WTC11 (cell line): ENCODE results near the gene DENND5A. TPM values are rescaled to one million over a fixed set of nuclear protein-coding genes. Genes with fewer than 3 reads are reported as not detected.

ENCODE experiments used
- ATAC-seq: fragments of 200-7000 bp; cut with Tn5 transposase; 2 replicates; pipeline ENCODE4 v1.10.0; 2021; ENCODE audit warnings: mild to moderate bottlenecking, moderate library complexity
- CTCF ChIA-PET: fragments of 300-600 bp; sonication (Branson Sonifier 250); formaldehyde crosslinking; loops from one replicate; lab custom pipeline; 2021; ENCODE audit warnings: antibody characterized with exemption; lab: Charles Lee
- POLR2A ChIA-PET: fragments of 350-600 bp; sonication (Branson Sonifier 250); formaldehyde crosslinking; loops from one replicate; lab custom pipeline; 2021; ENCODE audit warnings: antibody characterized with exemption; lab: Charles Lee
- DNase-seq: peaks from one replicate; pipeline ENCODE4 v3.0.0; 2021; ENCODE audit warnings: low spot score
- H3K27ac Mint-ChIP-seq: 2 replicates; pipeline ENCODE4 v1.8.0; 2021; ENCODE audit warnings: mixed read lengths
- H3K27me3 Mint-ChIP-seq: 2 replicates; pipeline ENCODE4 v1.8.0; 2021; ENCODE audit warnings: low read depth, mild to moderate bottlenecking, moderate library complexity, mixed read lengths
- H3K36me3 Mint-ChIP-seq: 2 replicates; pipeline ENCODE4 v1.8.0; 2021; ENCODE audit warnings: mixed read lengths
- H3K4me1 Mint-ChIP-seq: 2 replicates; pipeline ENCODE4 v1.8.0; 2022; ENCODE audit warnings: mixed read lengths
- H3K4me3 Mint-ChIP-seq: 2 replicates; pipeline ENCODE4 v1.8.0; 2021; ENCODE audit warnings: mild to moderate bottlenecking, moderate library complexity, mixed read lengths
- H3K9me3 Mint-ChIP-seq: 2 replicates; pipeline ENCODE4 v1.8.0; 2021; ENCODE audit warnings: mixed read lengths
- ATF1 ChIP-seq: sonication (generic); formaldehyde crosslinking; IDR thresholded peaks from 2 replicates; pipeline ENCODE4 v1.8.1; 2023; ENCODE audit warnings: mild to moderate bottlenecking, moderate library complexity, missing genetic modification reagents
- ELF4 ChIP-seq: sonication (generic); formaldehyde crosslinking; IDR thresholded peaks from 2 replicates; pipeline ENCODE4 v1.8.1; 2022; ENCODE audit warnings: low read depth, mild to moderate bottlenecking, moderate library complexity, missing genetic modification reagents
- GABPB1 ChIP-seq: sonication (generic); formaldehyde crosslinking; IDR thresholded peaks from 2 replicates; pipeline ENCODE4 v1.8.1; 2023; ENCODE audit warnings: mild to moderate bottlenecking, missing genetic modification reagents
- HMGA2 ChIP-seq: fragments of 250-450 bp; sonication (Bioruptor Pico); IDR thresholded peaks from 2 replicates; pipeline ENCODE4 v1.4.0; 2021; ENCODE audit warnings: mild to moderate bottlenecking, moderate library complexity
- MYBL2 ChIP-seq: sonication (generic); formaldehyde crosslinking; IDR thresholded peaks from 2 replicates; pipeline ENCODE4 v1.8.1; 2023; ENCODE audit warnings: mild to moderate bottlenecking, moderate library complexity, missing genetic modification reagents
- RELA ChIP-seq: sonication (generic); formaldehyde crosslinking; IDR thresholded peaks from 2 replicates; pipeline ENCODE4 v1.8.1; 2022; ENCODE audit warnings: missing genetic modification reagents, mild to moderate bottlenecking, borderline replicate concordance
- SMAD4 ChIP-seq: sonication (generic); formaldehyde crosslinking; IDR thresholded peaks from 2 replicates; pipeline ENCODE4 v1.8.0; 2022; ENCODE audit warnings: mild to moderate bottlenecking, missing genetic modification reagents
- total RNA-seq: library from RNA; stranded (reverse); gene quantifications from 3 replicates; pipeline ENCODE4 v1.2.3, GENCODE V29; 2021
- TF ChIP-seq, protein P1 (sequence below): sonication (generic); formaldehyde crosslinking; IDR thresholded peaks from 2 replicates; pipeline ENCODE4 v1.8.1; 2023; ENCODE audit warnings: mild to moderate bottlenecking, missing genetic modification reagents, moderate library complexity
- TF ChIP-seq, protein P2 (sequence below): sonication (generic); formaldehyde crosslinking; IDR thresholded peaks from 2 replicates; pipeline ENCODE4 v1.8.1; 2022; ENCODE audit warnings: mild to moderate bottlenecking, moderate library complexity, missing genetic modification reagents
- TF ChIP-seq, protein P3 (sequence below): sonication (generic); formaldehyde crosslinking; IDR thresholded peaks from 2 replicates; pipeline ENCODE4 v1.8.1; 2023; ENCODE audit warnings: mild to moderate bottlenecking, moderate library complexity, missing genetic modification reagents
- TF ChIP-seq, protein P4 (sequence below): sonication (generic); formaldehyde crosslinking; IDR thresholded peaks from 2 replicates; pipeline ENCODE4 v1.8.0; 2022; ENCODE audit warnings: missing genetic modification reagents
- TF ChIP-seq, protein P5 (sequence below): fragments of 250-450 bp; sonication (Bioruptor Pico); IDR thresholded peaks from 2 replicates; pipeline ENCODE4 v1.8.0; 2021; ENCODE audit warnings: mild to moderate bottlenecking
- TF ChIP-seq, protein P6 (sequence below): fragments of 250-450 bp; sonication (Bioruptor Pico); IDR thresholded peaks from 2 replicates; pipeline ENCODE4 v1.9.0; 2021; ENCODE audit warnings: mild to moderate bottlenecking
- TF ChIP-seq, protein P7 (sequence below): sonication (generic); formaldehyde crosslinking; IDR thresholded peaks from 2 replicates; pipeline ENCODE4 v1.8.0; 2022; ENCODE audit warnings: mild to moderate bottlenecking, missing genetic modification reagents
- TF ChIP-seq, protein P8 (sequence below): fragments of 250-450 bp; sonication (Bioruptor Pico); conservative IDR thresholded peaks from 2 replicates; pipeline ENCODE4 v1.9.0; 2021; ENCODE audit warnings: mild to moderate bottlenecking
- TF ChIP-seq, protein P9 (sequence below): sonication (generic); formaldehyde crosslinking; IDR thresholded peaks from 2 replicates; pipeline ENCODE4 v1.8.0; 2023; ENCODE audit warnings: missing genetic modification reagents, mild to moderate bottlenecking, borderline replicate concordance
- TF ChIP-seq, protein P10 (sequence below): fragments of 250-450 bp; sonication (Bioruptor Pico); IDR thresholded peaks from 2 replicates; pipeline ENCODE4 v2.1.2; 2022; ENCODE audit warnings: mild to moderate bottlenecking, moderate library complexity
- TF ChIP-seq, protein P11 (sequence below): sonication (generic); formaldehyde crosslinking; IDR thresholded peaks from 2 replicates; pipeline ENCODE4 v1.8.1; 2023; ENCODE audit warnings: mild to moderate bottlenecking, missing genetic modification reagents, moderate library complexity

DENND5A gene
- total RNA-seq, 1 experiment from 2014 or later, result 69.3 TPM

DNA sequence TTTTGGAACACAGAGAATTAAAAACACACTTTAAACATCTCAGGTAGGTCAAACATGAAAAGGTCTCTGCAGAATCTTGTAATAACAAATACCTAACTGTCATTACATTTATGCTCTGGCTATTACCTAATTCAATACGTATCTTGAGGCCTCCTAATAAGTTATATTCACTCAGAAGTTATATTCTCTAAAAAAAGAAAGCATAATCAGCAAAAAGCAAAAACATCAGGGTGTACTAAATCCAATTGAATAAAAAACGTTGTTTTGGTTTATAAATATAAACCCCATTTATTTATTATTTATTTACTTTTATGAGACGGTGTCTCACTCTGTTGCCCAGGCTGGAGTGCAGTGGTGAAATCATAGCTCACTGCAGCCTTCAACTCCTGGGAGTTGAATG is 39.0 kb upstream of the DENND5A start:
- no peak for DNase-seq
- Mint-ChIP-seq H3K9me3 (peaks cover 5% of the 10 kb centered on the region), H3K36me3 (peaks cover 5% of the 10 kb centered on the region), H3K4me1 (peaks cover 4% of the 10 kb centered on the region), H3K27ac (0 out of 2 replicates have a peak overlapping the region, but pooled peaks have one; percentile 26), H3K4me3 (no peak overlapping the region), H3K27me3 (no peaks in the 10 kb centered on the region)
- CTCF ChIA-PET, result no interaction called here
- no peak for ATAC-seq
- POLR2A ChIA-PET, result no interaction called here
- no peak for TF ChIP-seq RELA (CRISPR knock-in tag)
- TF ChIP-seq, protein P1, sequence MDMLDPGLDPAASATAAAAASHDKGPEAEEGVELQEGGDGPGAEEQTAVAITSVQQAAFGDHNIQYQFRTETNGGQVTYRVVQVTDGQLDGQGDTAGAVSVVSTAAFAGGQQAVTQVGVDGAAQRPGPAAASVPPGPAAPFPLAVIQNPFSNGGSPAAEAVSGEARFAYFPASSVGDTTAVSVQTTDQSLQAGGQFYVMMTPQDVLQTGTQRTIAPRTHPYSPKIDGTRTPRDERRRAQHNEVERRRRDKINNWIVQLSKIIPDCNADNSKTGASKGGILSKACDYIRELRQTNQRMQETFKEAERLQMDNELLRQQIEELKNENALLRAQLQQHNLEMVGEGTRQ (CRISPR knock-in tag), result no peak
- no peak for TF ChIP-seq HMGA2 (CRISPR knock-in tag)
- TF ChIP-seq GABPB1 (CRISPR knock-in tag), result no peak
- TF ChIP-seq, protein P2, sequence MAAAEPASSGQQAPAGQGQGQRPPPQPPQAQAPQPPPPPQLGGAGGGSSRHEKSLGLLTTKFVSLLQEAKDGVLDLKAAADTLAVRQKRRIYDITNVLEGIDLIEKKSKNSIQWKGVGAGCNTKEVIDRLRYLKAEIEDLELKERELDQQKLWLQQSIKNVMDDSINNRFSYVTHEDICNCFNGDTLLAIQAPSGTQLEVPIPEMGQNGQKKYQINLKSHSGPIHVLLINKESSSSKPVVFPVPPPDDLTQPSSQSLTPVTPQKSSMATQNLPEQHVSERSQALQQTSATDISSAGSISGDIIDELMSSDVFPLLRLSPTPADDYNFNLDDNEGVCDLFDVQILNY (CRISPR knock-in tag), result no peak
- no peak for TF ChIP-seq ELF4 (CRISPR knock-in tag)
- TF ChIP-seq, protein P3, sequence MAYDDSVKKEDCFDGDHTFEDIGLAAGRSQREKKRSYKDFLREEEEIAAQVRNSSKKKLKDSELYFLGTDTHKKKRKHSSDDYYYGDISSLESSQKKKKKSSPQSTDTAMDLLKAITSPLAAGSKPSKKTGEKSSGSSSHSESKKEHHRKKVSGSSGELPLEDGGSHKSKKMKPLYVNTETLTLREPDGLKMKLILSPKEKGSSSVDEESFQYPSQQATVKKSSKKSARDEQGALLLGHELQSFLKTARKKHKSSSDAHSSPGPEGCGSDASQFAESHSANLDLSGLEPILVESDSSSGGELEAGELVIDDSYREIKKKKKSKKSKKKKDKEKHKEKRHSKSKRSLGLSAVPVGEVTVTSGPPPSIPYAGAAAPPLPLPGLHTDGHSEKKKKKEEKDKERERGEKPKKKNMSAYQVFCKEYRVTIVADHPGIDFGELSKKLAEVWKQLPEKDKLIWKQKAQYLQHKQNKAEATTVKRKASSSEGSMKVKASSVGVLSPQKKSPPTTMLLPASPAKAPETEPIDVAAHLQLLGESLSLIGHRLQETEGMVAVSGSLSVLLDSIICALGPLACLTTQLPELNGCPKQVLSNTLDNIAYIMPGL (CRISPR knock-in tag), result no peak
- no peak for TF ChIP-seq MYBL2 (CRISPR knock-in tag)
- TF ChIP-seq, protein P4, sequence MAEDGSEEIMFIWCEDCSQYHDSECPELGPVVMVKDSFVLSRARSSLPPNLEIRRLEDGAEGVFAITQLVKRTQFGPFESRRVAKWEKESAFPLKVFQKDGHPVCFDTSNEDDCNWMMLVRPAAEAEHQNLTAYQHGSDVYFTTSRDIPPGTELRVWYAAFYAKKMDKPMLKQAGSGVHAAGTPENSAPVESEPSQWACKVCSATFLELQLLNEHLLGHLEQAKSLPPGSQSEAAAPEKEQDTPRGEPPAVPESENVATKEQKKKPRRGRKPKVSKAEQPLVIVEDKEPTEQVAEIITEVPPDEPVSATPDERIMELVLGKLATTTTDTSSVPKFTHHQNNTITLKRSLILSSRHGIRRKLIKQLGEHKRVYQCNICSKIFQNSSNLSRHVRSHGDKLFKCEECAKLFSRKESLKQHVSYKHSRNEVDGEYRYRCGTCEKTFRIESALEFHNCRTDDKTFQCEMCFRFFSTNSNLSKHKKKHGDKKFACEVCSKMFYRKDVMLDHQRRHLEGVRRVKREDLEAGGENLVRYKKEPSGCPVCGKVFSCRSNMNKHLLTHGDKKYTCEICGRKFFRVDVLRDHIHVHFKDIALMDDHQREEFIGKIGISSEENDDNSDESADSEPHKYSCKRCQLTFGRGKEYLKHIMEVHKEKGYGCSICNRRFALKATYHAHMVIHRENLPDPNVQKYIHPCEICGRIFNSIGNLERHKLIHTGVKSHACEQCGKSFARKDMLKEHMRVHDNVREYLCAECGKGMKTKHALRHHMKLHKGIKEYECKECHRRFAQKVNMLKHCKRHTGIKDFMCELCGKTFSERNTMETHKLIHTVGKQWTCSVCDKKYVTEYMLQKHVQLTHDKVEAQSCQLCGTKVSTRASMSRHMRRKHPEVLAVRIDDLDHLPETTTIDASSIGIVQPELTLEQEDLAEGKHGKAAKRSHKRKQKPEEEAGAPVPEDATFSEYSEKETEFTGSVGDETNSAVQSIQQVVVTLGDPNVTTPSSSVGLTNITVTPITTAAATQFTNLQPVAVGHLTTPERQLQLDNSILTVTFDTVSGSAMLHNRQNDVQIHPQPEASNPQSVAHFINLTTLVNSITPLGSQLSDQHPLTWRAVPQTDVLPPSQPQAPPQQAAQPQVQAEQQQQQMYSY (CRISPR knock-in tag), result no peak
- TF ChIP-seq, protein P5, sequence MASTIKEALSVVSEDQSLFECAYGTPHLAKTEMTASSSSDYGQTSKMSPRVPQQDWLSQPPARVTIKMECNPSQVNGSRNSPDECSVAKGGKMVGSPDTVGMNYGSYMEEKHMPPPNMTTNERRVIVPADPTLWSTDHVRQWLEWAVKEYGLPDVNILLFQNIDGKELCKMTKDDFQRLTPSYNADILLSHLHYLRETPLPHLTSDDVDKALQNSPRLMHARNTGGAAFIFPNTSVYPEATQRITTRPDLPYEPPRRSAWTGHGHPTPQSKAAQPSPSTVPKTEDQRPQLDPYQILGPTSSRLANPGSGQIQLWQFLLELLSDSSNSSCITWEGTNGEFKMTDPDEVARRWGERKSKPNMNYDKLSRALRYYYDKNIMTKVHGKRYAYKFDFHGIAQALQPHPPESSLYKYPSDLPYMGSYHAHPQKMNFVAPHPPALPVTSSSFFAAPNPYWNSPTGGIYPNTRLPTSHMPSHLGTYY (CRISPR knock-in tag), result no peak
- TF ChIP-seq, protein P6, sequence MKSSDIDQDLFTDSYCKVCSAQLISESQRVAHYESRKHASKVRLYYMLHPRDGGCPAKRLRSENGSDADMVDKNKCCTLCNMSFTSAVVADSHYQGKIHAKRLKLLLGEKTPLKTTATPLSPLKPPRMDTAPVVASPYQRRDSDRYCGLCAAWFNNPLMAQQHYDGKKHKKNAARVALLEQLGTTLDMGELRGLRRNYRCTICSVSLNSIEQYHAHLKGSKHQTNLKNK (CRISPR knock-in tag), result no peak
- TF ChIP-seq, protein P7, sequence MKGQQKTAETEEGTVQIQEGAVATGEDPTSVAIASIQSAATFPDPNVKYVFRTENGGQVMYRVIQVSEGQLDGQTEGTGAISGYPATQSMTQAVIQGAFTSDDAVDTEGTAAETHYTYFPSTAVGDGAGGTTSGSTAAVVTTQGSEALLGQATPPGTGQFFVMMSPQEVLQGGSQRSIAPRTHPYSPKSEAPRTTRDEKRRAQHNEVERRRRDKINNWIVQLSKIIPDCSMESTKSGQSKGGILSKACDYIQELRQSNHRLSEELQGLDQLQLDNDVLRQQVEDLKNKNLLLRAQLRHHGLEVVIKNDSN (CRISPR knock-in tag), result no peak
- TF ChIP-seq, protein P8, sequence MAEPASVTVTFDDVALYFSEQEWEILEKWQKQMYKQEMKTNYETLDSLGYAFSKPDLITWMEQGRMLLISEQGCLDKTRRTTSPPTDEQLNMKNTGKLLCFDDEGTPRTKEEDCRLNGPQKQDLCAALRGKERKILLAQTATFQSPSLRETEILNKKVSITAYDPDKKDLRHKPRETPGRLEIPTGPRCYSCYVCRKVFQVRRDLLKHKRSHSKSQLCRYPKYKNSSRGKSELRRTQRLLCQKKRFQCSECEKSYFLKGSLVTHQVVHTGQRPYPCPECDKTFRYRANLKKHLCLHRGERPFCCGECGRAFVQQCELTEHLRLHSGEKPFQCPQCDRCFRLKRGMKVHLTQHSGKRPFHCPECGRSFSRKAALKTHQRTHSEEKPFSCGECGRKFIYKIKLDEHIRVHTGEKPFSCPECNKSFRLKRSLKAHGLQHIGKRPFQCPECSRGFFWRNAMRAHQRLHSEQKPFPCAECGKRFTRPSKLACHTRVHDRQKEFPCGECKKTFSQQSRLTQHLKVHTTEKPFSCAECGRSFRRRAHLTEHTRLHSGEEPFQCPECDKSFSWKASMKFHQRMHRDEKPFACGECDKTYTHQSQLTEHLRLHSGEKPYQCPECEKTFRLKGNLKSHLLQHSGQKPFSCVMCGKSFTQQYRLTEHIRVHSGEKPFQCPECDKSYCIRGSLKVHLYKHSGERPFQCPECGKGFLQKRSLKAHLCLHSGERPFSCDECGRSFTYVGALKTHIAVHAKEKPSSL (CRISPR knock-in tag), result no peak
- TF ChIP-seq, protein P9, sequence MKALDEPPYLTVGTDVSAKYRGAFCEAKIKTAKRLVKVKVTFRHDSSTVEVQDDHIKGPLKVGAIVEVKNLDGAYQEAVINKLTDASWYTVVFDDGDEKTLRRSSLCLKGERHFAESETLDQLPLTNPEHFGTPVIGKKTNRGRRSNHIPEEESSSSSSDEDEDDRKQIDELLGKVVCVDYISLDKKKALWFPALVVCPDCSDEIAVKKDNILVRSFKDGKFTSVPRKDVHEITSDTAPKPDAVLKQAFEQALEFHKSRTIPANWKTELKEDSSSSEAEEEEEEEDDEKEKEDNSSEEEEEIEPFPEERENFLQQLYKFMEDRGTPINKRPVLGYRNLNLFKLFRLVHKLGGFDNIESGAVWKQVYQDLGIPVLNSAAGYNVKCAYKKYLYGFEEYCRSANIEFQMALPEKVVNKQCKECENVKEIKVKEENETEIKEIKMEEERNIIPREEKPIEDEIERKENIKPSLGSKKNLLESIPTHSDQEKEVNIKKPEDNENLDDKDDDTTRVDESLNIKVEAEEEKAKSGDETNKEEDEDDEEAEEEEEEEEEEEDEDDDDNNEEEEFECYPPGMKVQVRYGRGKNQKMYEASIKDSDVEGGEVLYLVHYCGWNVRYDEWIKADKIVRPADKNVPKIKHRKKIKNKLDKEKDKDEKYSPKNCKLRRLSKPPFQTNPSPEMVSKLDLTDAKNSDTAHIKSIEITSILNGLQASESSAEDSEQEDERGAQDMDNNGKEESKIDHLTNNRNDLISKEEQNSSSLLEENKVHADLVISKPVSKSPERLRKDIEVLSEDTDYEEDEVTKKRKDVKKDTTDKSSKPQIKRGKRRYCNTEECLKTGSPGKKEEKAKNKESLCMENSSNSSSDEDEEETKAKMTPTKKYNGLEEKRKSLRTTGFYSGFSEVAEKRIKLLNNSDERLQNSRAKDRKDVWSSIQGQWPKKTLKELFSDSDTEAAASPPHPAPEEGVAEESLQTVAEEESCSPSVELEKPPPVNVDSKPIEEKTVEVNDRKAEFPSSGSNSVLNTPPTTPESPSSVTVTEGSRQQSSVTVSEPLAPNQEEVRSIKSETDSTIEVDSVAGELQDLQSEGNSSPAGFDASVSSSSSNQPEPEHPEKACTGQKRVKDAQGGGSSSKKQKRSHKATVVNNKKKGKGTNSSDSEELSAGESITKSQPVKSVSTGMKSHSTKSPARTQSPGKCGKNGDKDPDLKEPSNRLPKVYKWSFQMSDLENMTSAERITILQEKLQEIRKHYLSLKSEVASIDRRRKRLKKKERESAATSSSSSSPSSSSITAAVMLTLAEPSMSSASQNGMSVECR (CRISPR knock-in tag), result no peak
- no peak for TF ChIP-seq ATF1 (CRISPR knock-in tag)
- TF ChIP-seq SMAD4 (CRISPR knock-in tag), result no peak
- TF ChIP-seq, protein P10, sequence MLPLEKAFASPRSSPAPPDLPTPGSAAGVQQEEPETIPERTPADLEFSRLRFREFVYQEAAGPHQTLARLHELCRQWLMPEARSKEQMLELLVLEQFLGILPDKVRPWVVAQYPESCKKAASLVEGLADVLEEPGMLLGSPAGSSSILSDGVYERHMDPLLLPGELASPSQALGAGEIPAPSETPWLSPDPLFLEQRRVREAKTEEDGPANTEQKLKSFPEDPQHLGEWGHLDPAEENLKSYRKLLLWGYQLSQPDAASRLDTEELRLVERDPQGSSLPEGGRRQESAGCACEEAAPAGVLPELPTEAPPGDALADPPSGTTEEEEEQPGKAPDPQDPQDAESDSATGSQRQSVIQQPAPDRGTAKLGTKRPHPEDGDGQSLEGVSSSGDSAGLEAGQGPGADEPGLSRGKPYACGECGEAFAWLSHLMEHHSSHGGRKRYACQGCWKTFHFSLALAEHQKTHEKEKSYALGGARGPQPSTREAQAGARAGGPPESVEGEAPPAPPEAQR, result no peak
- TF ChIP-seq, protein P11, sequence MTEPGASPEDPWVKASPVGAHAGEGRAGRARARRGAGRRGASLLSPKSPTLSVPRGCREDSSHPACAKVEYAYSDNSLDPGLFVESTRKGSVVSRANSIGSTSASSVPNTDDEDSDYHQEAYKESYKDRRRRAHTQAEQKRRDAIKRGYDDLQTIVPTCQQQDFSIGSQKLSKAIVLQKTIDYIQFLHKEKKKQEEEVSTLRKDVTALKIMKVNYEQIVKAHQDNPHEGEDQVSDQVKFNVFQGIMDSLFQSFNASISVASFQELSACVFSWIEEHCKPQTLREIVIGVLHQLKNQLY, result no peak
